Measurements from ENCODE around the gene BCAS3.
A peak's percentile ranks its signal among the peaks of the same experiment; 100 is the strongest.

BCAS3 gene

GRCh38 chr17:60743799-60744198, 66.1 kb downstream of the BCAS3 start:
- TF ChIP-seq REST (IDR thresholded peaks at IDR 0.05; ENCODE audit: low read depth) (no peak), TCF12 (IDR thresholded peaks at IDR 0.05; ENCODE audit: low read depth) (0 out of 2 replicates have a peak, but pooled peaks have one; percentile 39), YY1 (IDR thresholded peaks at IDR 0.05; ENCODE audit: low read depth) (peak; percentile 42; the same call in 1 of the 2 replicates), CEBPB (IDR thresholded peaks at IDR 0.05) (no peak), RAD21 (IDR thresholded peaks at IDR 0.05; ENCODE audit: low read depth) (0 out of 2 replicates have a peak, but pooled peaks have one; percentile 1), TEAD4 (IDR thresholded peaks at IDR 0.05) (peak; percentile 41; the same call in 1 of the 2 replicates), TAF1 (IDR thresholded peaks at IDR 0.05; ENCODE audit: low read depth) (no peak), ZBTB7A (IDR thresholded peaks at IDR 0.05; ENCODE audit: low read depth) (no peak), FOXM1 (IDR thresholded peaks at IDR 0.05; ENCODE audit: borderline replicate concordance, low read depth) (no peak), NFIC (IDR thresholded peaks at IDR 0.05) (no peak), MAX (IDR thresholded peaks at IDR 0.05) (peak; percentile 48; the same call in 1 of the 2 replicates), USF1 (IDR thresholded peaks at IDR 0.05) (no peak), CREB1 (IDR thresholded peaks at IDR 0.05; ENCODE audit: low read depth) (no peak), EP300 (IDR thresholded peaks at IDR 0.05; ENCODE audit: borderline replicate concordance) (peak; percentile 52; the same call in 1 of the 2 replicates)

GRCh38 chr17:60744355-60744966, 66.8 kb downstream of the BCAS3 start:
- TF ChIP-seq TEAD4 (IDR thresholded peaks at IDR 0.05) (no peak), EP300 (IDR thresholded peaks at IDR 0.05; ENCODE audit: borderline replicate concordance) (no peak), USF1 (IDR thresholded peaks at IDR 0.05) (no peak), CREB1 (IDR thresholded peaks at IDR 0.05; ENCODE audit: low read depth) (no peak), CEBPB (IDR thresholded peaks at IDR 0.05) (no peak), TCF12 (IDR thresholded peaks at IDR 0.05; ENCODE audit: low read depth) (no peak), NFIC (IDR thresholded peaks at IDR 0.05) (no peak)

- TF ChIP-seq RAD21 (IDR thresholded peaks at IDR 0.05; ENCODE audit: low read depth): peak; percentile 48
- no peak for TF ChIP-seq TEAD4 (IDR thresholded peaks at IDR 0.05)
Observed at GRCh38 chr17:60745544-60745943, 67.9 kb downstream of the BCAS3 start.

- TF ChIP-seq YY1 (IDR thresholded peaks at IDR 0.05; ENCODE audit: low read depth) (no peak), CEBPB (IDR thresholded peaks at IDR 0.05) (no peak), CREB1 (IDR thresholded peaks at IDR 0.05; ENCODE audit: low read depth) (no peak), ZBTB7A (IDR thresholded peaks at IDR 0.05; ENCODE audit: low read depth) (no peak), MAX (IDR thresholded peaks at IDR 0.05) (no peak), RAD21 (IDR thresholded peaks at IDR 0.05; ENCODE audit: low read depth) (no peak), EGR1 (IDR thresholded peaks at IDR 0.05) (no peak), EP300 (IDR thresholded peaks at IDR 0.05; ENCODE audit: borderline replicate concordance) (no peak), TAF1 (IDR thresholded peaks at IDR 0.05; ENCODE audit: low read depth) (no peak), TEAD4 (IDR thresholded peaks at IDR 0.05) (no peak), USF1 (IDR thresholded peaks at IDR 0.05) (no peak)
Observed at GRCh38 chr17:60747069-60747808, 69.6 kb downstream of the BCAS3 start.

- TF ChIP-seq USF1 (IDR thresholded peaks at IDR 0.05) (no peak), EP300 (IDR thresholded peaks at IDR 0.05; ENCODE audit: borderline replicate concordance) (no peak), YY1 (IDR thresholded peaks at IDR 0.05; ENCODE audit: low read depth) (no peak), FOXM1 (IDR thresholded peaks at IDR 0.05; ENCODE audit: borderline replicate concordance, low read depth) (no peak), TCF12 (IDR thresholded peaks at IDR 0.05; ENCODE audit: low read depth) (no peak), NFIC (IDR thresholded peaks at IDR 0.05) (no peak), TAF1 (IDR thresholded peaks at IDR 0.05; ENCODE audit: low read depth) (no peak), REST (IDR thresholded peaks at IDR 0.05; ENCODE audit: low read depth) (no peak), RAD21 (IDR thresholded peaks at IDR 0.05; ENCODE audit: low read depth) (no peak), EGR1 (IDR thresholded peaks at IDR 0.05) (no peak), ZBTB7A (IDR thresholded peaks at IDR 0.05; ENCODE audit: low read depth) (no peak), CREB1 (IDR thresholded peaks at IDR 0.05; ENCODE audit: low read depth) (no peak), CEBPB (IDR thresholded peaks at IDR 0.05) (no peak), TEAD4 (IDR thresholded peaks at IDR 0.05) (no peak), MAX (IDR thresholded peaks at IDR 0.05) (no peak)
Observed at GRCh38 chr17:60748204-60748603, 70.6 kb downstream of the BCAS3 start.

Data from Ishikawa (cell line).